ENCODE measurements around the gene ETNPPL. TPM values are rescaled to one million over a fixed set of nuclear protein-coding genes. Genes with fewer than 3 reads are reported as not detected.
A peak's percentile ranks its signal among the peaks of the same experiment; 100 is the strongest.

The ETNPPL gene
- total RNA-seq, 4 donors from 2014 or later = 0.30 to 16.2 (median 9.0) TPM

GRCh38 chr4:108796173-108796572 is 33.3 kb upstream of the ETNPPL start:
- TF ChIP-seq POLR2A (IDR thresholded peaks at IDR 0.05) = no peak
- TF ChIP-seq, protein P1, sequence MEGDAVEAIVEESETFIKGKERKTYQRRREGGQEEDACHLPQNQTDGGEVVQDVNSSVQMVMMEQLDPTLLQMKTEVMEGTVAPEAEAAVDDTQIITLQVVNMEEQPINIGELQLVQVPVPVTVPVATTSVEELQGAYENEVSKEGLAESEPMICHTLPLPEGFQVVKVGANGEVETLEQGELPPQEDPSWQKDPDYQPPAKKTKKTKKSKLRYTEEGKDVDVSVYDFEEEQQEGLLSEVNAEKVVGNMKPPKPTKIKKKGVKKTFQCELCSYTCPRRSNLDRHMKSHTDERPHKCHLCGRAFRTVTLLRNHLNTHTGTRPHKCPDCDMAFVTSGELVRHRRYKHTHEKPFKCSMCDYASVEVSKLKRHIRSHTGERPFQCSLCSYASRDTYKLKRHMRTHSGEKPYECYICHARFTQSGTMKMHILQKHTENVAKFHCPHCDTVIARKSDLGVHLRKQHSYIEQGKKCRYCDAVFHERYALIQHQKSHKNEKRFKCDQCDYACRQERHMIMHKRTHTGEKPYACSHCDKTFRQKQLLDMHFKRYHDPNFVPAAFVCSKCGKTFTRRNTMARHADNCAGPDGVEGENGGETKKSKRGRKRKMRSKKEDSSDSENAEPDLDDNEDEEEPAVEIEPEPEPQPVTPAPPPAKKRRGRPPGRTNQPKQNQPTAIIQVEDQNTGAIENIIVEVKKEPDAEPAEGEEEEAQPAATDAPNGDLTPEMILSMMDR (IDR thresholded peaks at IDR 0.05) = no peak
- TF ChIP-seq EP300 (IDR thresholded peaks at IDR 0.05) = no peak
- Histone ChIP-seq H3K9me3 (no peaks in the 10 kb centered on the region), H3K4me3 (no peak overlapping the region), H3K27me3 (no peaks in the 10 kb centered on the region), H3K36me3 (no peaks in the 10 kb centered on the region), H3K4me1 (peaks cover 0 to 15% (median 0%) of the 10 kb centered on the region in 4 donors), H3K27ac (peak overlapping the region in 1 of 4 donors; percentile 11)
- WGBS, 2 donors = 52 to 56% methylated on average over 3 of the region's 3 CpGs
- DNase-seq (ENCODE audit: low spot score in 2 of 2) = no peak

GRCh38 chr4:108795733-108796132 is 32.9 kb upstream of the ETNPPL start:
- TF ChIP-seq POLR2A (IDR thresholded peaks at IDR 0.05) (no peak), EP300 (IDR thresholded peaks at IDR 0.05) (no peak)
- TF ChIP-seq, protein P1 (IDR thresholded peaks at IDR 0.05) = no peak
- DNase-seq (ENCODE audit: low spot score in 2 of 2) = no peak
- no peaks in the 10 kb centered on the region for H3K27me3 ChIP-seq
- H3K36me3 ChIP-seq = no peaks in the 10 kb centered on the region
- H3K4me3 ChIP-seq = no peak overlapping the region
- H3K9me3 ChIP-seq = no peaks in the 10 kb centered on the region
- H3K27ac ChIP-seq = peak overlapping the region in 1 of 4 donors; percentile 11
- H3K4me1 ChIP-seq = peaks cover 0 to 15% (median 0%) of the 10 kb centered on the region in 4 donors

DNA sequence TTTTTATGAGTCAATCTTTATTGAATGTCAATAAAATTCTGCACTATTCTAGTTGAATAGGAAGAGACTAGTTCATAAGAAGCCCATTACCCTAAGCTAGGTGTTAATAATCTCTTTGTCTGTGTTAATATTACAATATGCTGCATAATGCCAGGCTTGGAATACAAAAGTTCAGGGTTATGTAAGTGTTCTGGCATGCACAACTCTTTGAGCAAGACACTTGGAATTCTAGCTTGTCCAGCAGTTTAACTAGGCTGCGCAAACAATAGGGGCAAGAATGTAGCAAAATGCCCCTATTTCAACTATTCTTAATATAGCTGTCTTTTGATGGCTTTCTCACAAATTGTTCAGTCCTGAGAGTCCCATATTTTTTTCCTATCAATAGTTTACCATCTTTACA is 31.3 kb upstream of the ETNPPL start:
- Histone ChIP-seq H3K27ac (no peak overlapping the region), H3K9me3 (no peaks in the 10 kb centered on the region), H3K4me3 (no peak overlapping the region), H3K27me3 (no peaks in the 10 kb centered on the region), H3K4me1 (peaks cover 0 to 15% (median 0%) of the 10 kb centered on the region in 4 donors), H3K36me3 (no peaks in the 10 kb centered on the region)
- DNase-seq (ENCODE audit: low spot score in 2 of 2) = no peak
- WGBS, 2 donors = 30% methylated on average over 1 of the region's 1 CpG
- no peak for TF ChIP-seq EP300 (IDR thresholded peaks at IDR 0.05)
- no peak for TF ChIP-seq POLR2A (IDR thresholded peaks at IDR 0.05)
- TF ChIP-seq, protein P1 (IDR thresholded peaks at IDR 0.05) = no peak

DNA sequence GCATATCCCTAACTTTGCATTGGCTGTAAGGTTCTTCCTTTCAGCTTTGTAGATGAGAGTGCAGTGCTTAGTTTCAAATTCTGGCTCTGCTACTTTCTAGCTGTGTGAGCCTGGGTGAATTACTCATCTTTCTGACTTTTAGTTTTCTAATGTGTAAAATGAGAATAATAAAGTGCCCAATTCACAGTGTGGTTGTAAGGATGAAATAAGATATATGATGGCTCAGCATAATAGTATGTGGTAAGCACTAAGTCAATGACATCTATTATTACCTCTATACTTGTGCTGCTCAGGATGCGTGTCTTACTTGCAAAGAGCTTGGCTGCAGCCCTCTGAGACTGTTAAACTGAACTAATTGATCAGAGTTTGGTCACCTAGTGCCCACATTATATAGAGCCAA is 30.6 kb upstream of the ETNPPL start:
- Histone ChIP-seq H3K9me3 (no peaks in the 10 kb centered on the region), H3K36me3 (no peaks in the 10 kb centered on the region), H3K27me3 (no peaks in the 10 kb centered on the region), H3K27ac (no peak overlapping the region), H3K4me1 (peaks cover 0 to 15% (median 0%) of the 10 kb centered on the region in 4 donors), H3K4me3 (no peak overlapping the region)
- WGBS, 2 donors = 92 to 100% methylated on average over 1 of the region's 1 CpG
- no peak for TF ChIP-seq POLR2A (IDR thresholded peaks at IDR 0.05)
- no peak for TF ChIP-seq EP300 (IDR thresholded peaks at IDR 0.05)
- TF ChIP-seq, protein P1 (IDR thresholded peaks at IDR 0.05) = no peak
- DNase-seq (ENCODE audit: low spot score in 2 of 2) = no peak

DNA sequence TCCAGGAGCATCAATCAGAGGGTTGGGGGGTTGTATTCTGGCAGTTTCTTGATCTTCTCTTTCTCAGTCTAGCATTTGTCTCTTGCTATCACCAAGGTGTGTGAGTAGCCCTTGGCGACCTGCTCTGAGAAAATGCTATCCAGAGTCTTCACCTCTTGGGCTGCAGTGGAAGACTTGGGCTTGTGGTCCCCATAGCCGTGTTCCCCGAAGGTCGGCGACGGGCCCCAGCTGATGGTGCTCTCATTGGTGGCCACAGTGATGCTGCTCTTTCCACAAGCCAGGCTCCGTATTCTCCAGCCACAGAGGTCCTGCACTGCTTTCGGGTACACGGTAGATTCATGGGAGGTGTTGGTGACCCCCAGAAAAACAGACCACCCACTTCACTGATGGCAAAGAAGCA is 25.9 kb upstream of the ETNPPL start:
- no peak for DNase-seq (ENCODE audit: low spot score in 2 of 2)
- Histone ChIP-seq H3K4me1 (no peaks in the 10 kb centered on the region), H3K4me3 (no peak overlapping the region), H3K27ac (no peak overlapping the region), H3K36me3 (no peaks in the 10 kb centered on the region), H3K27me3 (no peaks in the 10 kb centered on the region), H3K9me3 (no peaks in the 10 kb centered on the region)
- 96 to 98% methylated on average over 9 of the region's 9 CpGs for WGBS, 2 donors
- TF ChIP-seq, protein P1 (IDR thresholded peaks at IDR 0.05) = no peak
